Measurements from ENCODE around the gene PTPRT.

The PTPRT gene

DNA sequence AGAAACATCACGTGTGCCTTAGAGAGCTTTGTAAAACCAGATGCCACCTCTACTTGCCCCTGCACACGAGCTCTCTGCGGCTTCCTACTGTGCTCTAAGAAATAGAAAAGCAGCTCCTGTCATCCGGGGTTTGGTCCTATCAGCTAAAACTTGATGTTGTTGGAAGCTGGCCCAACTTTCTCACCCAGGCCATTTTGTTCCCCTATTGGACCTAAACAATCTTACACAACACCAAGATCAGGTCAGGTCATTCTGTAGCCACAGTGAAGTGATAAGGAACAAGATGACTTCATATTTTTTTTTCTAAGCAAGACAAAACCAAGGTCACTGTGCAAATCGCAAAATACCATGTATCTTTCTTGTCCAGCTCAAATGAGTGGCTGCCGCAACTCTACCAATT, 486.0 kb downstream of the PTPRT start:
- DNase-seq (ENCODE audit: low read depth): no peak
- H3K4me3 ChIP-seq (ENCODE audit: control insufficient read depth, low read depth, low read length): no peak overlapping the region
- TF ChIP-seq, protein P1, sequence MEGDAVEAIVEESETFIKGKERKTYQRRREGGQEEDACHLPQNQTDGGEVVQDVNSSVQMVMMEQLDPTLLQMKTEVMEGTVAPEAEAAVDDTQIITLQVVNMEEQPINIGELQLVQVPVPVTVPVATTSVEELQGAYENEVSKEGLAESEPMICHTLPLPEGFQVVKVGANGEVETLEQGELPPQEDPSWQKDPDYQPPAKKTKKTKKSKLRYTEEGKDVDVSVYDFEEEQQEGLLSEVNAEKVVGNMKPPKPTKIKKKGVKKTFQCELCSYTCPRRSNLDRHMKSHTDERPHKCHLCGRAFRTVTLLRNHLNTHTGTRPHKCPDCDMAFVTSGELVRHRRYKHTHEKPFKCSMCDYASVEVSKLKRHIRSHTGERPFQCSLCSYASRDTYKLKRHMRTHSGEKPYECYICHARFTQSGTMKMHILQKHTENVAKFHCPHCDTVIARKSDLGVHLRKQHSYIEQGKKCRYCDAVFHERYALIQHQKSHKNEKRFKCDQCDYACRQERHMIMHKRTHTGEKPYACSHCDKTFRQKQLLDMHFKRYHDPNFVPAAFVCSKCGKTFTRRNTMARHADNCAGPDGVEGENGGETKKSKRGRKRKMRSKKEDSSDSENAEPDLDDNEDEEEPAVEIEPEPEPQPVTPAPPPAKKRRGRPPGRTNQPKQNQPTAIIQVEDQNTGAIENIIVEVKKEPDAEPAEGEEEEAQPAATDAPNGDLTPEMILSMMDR (conservative IDR thresholded peaks at IDR 0.05; ENCODE audit: control insufficient read depth, insufficient read depth, low read depth, low read length): no peak

DNA sequence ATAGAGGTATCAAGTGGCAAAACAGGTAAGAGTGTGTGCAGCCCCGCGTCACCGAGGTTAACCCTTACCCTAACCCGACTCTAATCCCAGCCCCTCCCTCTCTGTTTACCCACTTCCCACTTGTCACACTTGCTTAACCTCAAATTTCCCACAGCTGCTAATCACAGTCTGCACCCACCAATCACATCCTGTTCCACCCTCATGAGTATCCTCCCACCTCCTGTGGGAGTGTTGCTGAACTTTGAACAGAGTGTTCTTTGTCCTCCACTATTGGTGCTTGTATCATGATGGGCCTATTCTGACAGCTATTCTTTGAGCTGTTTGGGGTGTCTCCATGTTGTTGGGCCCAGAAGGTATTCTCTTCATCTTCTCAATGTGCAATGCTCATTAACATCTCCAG, 487.8 kb downstream of the PTPRT start:
- DNase-seq (ENCODE audit: low read depth): no peak
- TF ChIP-seq, protein P1 (conservative IDR thresholded peaks at IDR 0.05; ENCODE audit: control insufficient read depth, insufficient read depth, low read depth, low read length): no peak
- no peak overlapping the region for H3K4me3 ChIP-seq (ENCODE audit: control insufficient read depth, low read depth, low read length)

DNA sequence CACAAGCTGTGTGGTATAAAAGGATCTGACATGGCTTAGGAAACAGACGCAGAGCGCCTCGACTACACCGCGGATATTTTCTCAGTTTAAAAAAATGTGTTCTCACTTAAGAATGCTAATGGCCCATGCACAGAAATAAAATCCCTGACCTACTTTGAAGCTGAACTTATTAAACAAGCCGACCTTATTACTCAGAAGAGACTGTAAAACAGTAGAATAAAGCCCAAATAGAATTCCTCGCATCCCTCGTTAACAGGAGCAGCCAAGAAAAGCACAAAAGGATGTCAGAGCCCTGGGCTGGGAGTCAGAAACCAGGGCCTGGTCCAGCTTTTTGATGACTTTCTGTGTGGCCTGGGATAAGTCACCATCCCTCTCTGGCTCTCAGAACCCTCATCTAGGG, 489.3 kb downstream of the PTPRT start:
- no peak overlapping the region for H3K4me3 ChIP-seq (ENCODE audit: control insufficient read depth, low read depth, low read length)
- DNase-seq (ENCODE audit: low read depth): no peak
- TF ChIP-seq, protein P1 (conservative IDR thresholded peaks at IDR 0.05; ENCODE audit: control insufficient read depth, insufficient read depth, low read depth, low read length): no peak

DNA sequence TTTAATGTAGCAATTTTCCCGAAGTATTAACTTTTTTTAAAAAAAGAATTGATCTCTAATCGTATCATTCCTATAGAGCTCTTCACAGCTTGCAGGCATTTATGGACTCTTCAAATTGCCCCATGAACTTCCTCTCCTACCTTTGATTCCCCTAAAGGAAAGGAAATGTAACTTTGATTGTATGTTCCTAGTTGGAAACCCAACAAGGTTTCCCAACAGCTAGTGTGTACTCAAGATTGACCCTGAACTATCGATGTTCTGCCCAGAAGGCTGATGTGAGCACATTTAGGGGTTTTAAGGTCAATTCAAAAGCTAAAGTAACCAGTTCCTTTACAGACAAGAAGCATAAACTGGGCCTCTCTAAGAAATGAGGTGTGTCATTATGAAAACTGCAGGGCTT, 491.7 kb downstream of the PTPRT start:
- TF ChIP-seq, protein P1 (conservative IDR thresholded peaks at IDR 0.05; ENCODE audit: control insufficient read depth, insufficient read depth, low read depth, low read length): no peak
- no peak for DNase-seq (ENCODE audit: low read depth)
- H3K4me3 ChIP-seq (ENCODE audit: control insufficient read depth, low read depth, low read length): no peak overlapping the region

DNA sequence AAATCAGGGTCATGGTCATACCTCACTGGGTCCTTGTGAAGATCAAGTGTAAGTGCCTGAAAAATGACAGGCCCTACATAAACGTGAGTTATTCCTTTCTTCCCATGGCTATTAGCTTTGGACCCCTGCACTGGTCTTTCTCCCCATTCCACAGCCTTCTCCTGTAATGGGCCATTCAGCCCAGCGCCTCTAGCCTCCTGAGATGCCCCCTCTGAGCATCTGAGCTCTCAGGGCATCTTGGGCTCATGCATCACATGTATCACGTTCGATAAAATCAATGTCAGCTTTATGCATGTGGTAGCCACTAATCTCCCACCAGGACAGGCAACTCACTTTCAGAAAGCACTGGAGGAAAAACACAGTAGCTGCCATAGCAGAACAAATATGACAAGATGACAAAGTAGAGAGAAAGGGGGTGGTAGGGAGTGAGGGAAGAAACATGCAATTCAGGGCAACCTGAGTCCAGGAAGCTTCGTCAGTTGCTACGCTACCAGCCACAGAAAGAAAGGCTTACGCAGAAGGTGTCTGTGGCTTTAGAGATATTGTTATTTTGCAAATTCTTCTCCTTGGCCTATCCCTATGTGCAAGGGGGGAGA, 498.8 kb downstream of the PTPRT start:
- TF ChIP-seq, protein P1 (conservative IDR thresholded peaks at IDR 0.05; ENCODE audit: control insufficient read depth, insufficient read depth, low read depth, low read length): no peak
- DNase-seq (ENCODE audit: low read depth): no peak
- no peak overlapping the region for H3K4me3 ChIP-seq (ENCODE audit: control insufficient read depth, low read depth, low read length)

DNA sequence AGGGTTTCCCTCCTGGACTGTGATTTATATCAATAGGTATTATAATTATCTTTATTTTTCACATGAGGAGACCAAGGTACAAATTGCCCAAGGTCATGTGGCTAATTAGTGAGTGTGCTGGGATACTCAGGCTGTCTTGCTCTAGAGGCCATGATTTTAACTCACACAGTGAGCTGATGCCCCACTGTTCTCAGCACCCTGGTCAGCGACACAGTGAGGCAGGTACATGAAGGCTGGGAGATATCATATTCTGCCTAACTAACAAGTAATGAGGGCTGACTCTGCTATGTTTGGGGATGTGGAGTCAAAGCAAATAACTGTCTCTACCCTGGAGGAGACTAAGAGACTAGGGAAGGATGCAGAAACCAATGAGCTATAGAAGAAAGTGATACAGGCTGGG, 501.1 kb downstream of the PTPRT start:
- no peak for DNase-seq (ENCODE audit: low read depth)
- TF ChIP-seq, protein P1 (conservative IDR thresholded peaks at IDR 0.05; ENCODE audit: control insufficient read depth, insufficient read depth, low read depth, low read length): no peak
- no peak overlapping the region for H3K4me3 ChIP-seq (ENCODE audit: control insufficient read depth, low read depth, low read length)

DNA sequence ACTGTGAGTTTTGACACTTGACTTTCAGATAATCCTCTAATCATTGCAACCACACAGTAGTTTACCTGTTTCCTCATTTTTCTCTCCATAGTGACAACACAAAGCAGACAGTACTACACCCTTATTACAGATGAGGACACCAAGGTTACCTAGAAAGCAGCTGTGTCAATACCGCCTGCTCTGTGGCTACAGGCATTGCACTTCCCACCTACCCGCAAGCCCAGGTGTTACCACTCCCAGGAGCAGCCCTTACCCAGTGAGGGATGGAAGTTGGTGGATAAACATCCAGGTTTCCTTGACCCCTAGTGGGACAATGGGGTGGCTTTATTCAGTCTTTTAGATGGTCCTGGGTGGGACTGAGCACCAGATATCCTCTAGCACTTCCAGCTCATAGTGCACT, 503.6 kb downstream of the PTPRT start:
- TF ChIP-seq, protein P1 (conservative IDR thresholded peaks at IDR 0.05; ENCODE audit: control insufficient read depth, insufficient read depth, low read depth, low read length): no peak
- H3K4me3 ChIP-seq (ENCODE audit: control insufficient read depth, low read depth, low read length): no peak overlapping the region
- no peak for DNase-seq (ENCODE audit: low read depth)
